Kidney (tissue), 14 donors: ENCODE measurements around the gene WDR38. TPM values are rescaled to one million over a fixed set of nuclear protein-coding genes. Genes with fewer than 3 reads are reported as not detected.

ENCODE experiments used
- DNase-seq, 5 donors: peaks; one replicate each; pipeline ENCODE4 v3.0.0-alpha.2; 2013 to 2020
- FAIRE-seq: peaks from 2 replicates; lab custom pipeline; 2012; peaks lifted over from hg19 to GRCh38; lab: Jason Lieb, UNC
- H3K27ac ChIP-seq, 2 donors: one replicate each; pipeline ENCODE4 v1.7.0; 2013; ENCODE audit warnings: low read depth in 2 of 2, low read length in 2 of 2, inconsistent platforms in 1 of 2
- H3K27me3 ChIP-seq: one replicate; pipeline ENCODE4 v1.7.1; 2013; ENCODE audit warnings: low read length, inconsistent platforms; ENCODE audit not compliant: control insufficient read depth, insufficient read depth
- H3K36me3 ChIP-seq, 3 donors: one replicate each; pipeline versions ENCODE4 v1.7.0 to v1.7.1; 2013; ENCODE audit warnings: low read length in 3 of 3, control low read depth in 1 of 3, inconsistent platforms in 1 of 3; ENCODE audit not compliant: insufficient read depth in 3 of 3, control insufficient read depth in 2 of 3
- H3K4me1 ChIP-seq, 3 donors: one replicate each; pipeline versions ENCODE4 v1.7.0 to v1.7.1; 2013; ENCODE audit warnings: low read length in 3 of 3, inconsistent platforms in 1 of 3, low read depth in 1 of 3; ENCODE audit not compliant: control insufficient read depth in 2 of 3, insufficient read depth in 2 of 3
- H3K4me3 ChIP-seq, 3 donors: one replicate each; pipeline versions ENCODE4 v1.7.0 to v1.8.1; 2013; ENCODE audit warnings: low read length in 3 of 3, control low read depth in 1 of 3, inconsistent platforms in 1 of 3
- H3K9ac ChIP-seq, 3 donors: one replicate each; pipeline versions ENCODE4 v1.7.0 to v1.7.1; 2013; ENCODE audit warnings: low read length in 3 of 3, control low read depth in 1 of 3, inconsistent platforms in 1 of 3
- H3K9me3 ChIP-seq, 3 donors: one replicate each; pipeline versions ENCODE4 v1.7.0 to v1.7.1; 2013; ENCODE audit warnings: low read length in 3 of 3, control low read depth in 1 of 3, inconsistent platforms in 1 of 3; ENCODE audit not compliant: control insufficient read depth in 2 of 3, insufficient read depth in 1 of 3
- CTCF ChIP-seq: IDR thresholded peaks from 3 replicates; pipeline ENCODE4 v1.5.1; 2012; ENCODE audit warnings: mild to moderate bottlenecking, moderate library complexity, borderline replicate concordance; ENCODE audit not compliant: insufficient read depth; ENCODE audit errors: extremely low read depth
- intact Hi-C: fragments of 100-400 bp; cut with DNase I; formaldehyde crosslinking; loops from one replicate; pipeline ENCODE4 v1.11.1; 2022
- polyA plus RNA-seq: library from polyadenylated mRNA; stranded (reverse); fragments of 350-450 nt; fragmentation: Illumina TruSeq; extraction: RNeasy Lipid Tissue Mini Kit (QIAGEN cat#74804); gene quantifications from one replicate; pipeline ENCODE4 v1.2.3, GENCODE V29; 2014; ENCODE audit warnings: low read depth, low replicate concordance; ENCODE audit not compliant: insufficient read depth
- total RNA-seq: library from RNA; stranded (reverse); fragmentation: NEBNext Ultra II Directional; extraction: Animal tissue kit (Norgen Biotek cat#: 25700); gene quantifications from one replicate; pipeline ENCODE4 v1.2.1, GENCODE V29; 2021
- donor health status: control.
- donor health status: control.
- donor health status: control.
- donor health status: control.
- donor health status: control.
- donor health status: DM: yes; HTN: yes; CAD: no.
- donor health status: Normal renal cell carcinoma (clear cell type).

Gene WDR38
- total and polyA plus RNA-seq, 2 donors from 2014 or later: 0.31 TPM; not detected in 1

GRCh38 chr9:124808246-124808956 is 44.9 kb upstream of the WDR38 start:
- H3K27me3 ChIP-seq: no peaks in the 10 kb centered on the region
- no peak for TF ChIP-seq CTCF
- no peaks in the 10 kb centered on the region for H3K4me1 ChIP-seq
- H3K9ac ChIP-seq: no peak overlapping the region
- H3K27ac ChIP-seq: no peak overlapping the region
- H3K9me3 ChIP-seq: no peaks in the 10 kb centered on the region
- H3K4me3 ChIP-seq: no peak overlapping the region
- FAIRE-seq (no peak), DNase-seq (no peak)
- intact Hi-C loops: no loop called here
- H3K36me3 ChIP-seq: no peaks in the 10 kb centered on the region

- FAIRE-seq (no peak), DNase-seq (no peak)
- no peaks in the 10 kb centered on the region for H3K36me3 ChIP-seq
- H3K27me3 ChIP-seq: no peaks in the 10 kb centered on the region
- intact Hi-C loops: no loop called here
- no peak overlapping the region for H3K9ac ChIP-seq
- H3K4me1 ChIP-seq: no peaks in the 10 kb centered on the region
- no peak overlapping the region for H3K4me3 ChIP-seq
- H3K27ac ChIP-seq: no peak overlapping the region
- TF ChIP-seq CTCF: no peak
- no peaks in the 10 kb centered on the region for H3K9me3 ChIP-seq
Measured at GRCh38 chr9:124809211-124809610, 44.0 kb upstream of the WDR38 start.

- TF ChIP-seq CTCF: no peak
- no peaks in the 10 kb centered on the region for H3K9me3 ChIP-seq
- no peak overlapping the region for H3K9ac ChIP-seq
- H3K36me3 ChIP-seq: no peaks in the 10 kb centered on the region
- no peak for FAIRE-seq
- H3K4me1 ChIP-seq: no peaks in the 10 kb centered on the region
- no peak overlapping the region for H3K27ac ChIP-seq
- no peak overlapping the region for H3K4me3 ChIP-seq
- H3K27me3 ChIP-seq: no peaks in the 10 kb centered on the region
- no peak for DNase-seq
- intact Hi-C loops: no loop called here
Measured at GRCh38 chr9:124809741-124810500, 43.3 kb upstream of the WDR38 start.
